22Rv1 (cell line): ENCODE measurements around the gene USP48.

ENCODE experiments used
- CTCF ChIP-seq: fragments of 450-650 bp; IDR thresholded peaks from 2 replicates; pipeline ENCODE4 v1.5.1; 2017; ENCODE audit warnings: mild to moderate bottlenecking
- ZFX ChIP-seq: fragments of 450-650 bp; IDR thresholded peaks from 2 replicates; pipeline ENCODE4 v1.6.1; 2017; ENCODE audit warnings: antibody characterized with exemption, borderline replicate concordance

DNA sequence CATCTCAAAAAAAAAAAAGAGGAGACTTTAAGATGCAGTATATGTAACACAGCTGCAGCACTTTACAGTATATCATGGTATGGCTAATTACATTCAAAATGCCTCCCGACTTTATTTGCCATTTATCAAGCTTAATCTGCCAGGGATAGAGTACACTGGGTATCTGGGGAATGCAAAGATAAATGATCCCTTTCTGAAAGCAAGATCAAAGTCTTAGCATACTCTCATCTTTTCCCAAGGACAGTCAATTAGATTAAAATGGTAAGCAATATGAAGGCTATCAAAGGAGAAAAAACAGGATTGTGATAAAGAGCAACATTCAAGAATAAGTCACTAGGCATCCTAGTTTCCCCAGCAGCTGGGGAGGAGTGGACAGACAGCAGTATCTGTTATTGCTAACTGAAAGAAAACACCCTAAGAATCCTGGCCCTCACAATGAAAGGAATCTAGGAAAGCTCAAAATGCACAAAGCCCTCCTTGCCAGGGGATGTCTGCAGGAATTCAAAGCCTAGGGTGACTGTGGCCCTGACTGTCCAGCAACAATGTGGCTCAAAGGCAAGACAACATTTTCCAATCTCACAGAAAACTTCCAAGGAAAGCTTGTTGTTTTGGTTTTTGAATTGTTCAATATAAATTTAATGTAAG lies 57.1 kb downstream of the USP48 start:
- TF ChIP-seq CTCF (no peak), ZFX (no peak)
